D721Med (cell line): Measurements from ENCODE around the gene TMEM125.

Source experiments
- DNase-seq: peaks from one replicate; pipeline ENCODE4 v3.0.0; 2011; ENCODE audit warnings: low spot score; ENCODE audit not compliant: insufficient read length
- FAIRE-seq: peaks from 2 replicates; lab custom pipeline; 2011; peaks lifted over from hg19 to GRCh38; lab: Jason Lieb, UNC
- TF ChIP-seq, protein P1 (sequence below): IDR thresholded peaks from 2 replicates; pipeline ENCODE4 v1.5.1; 2012; ENCODE audit warnings: mild to moderate bottlenecking, control low read depth; ENCODE audit not compliant: insufficient read depth; ENCODE audit errors: missing control alignments

Gene TMEM125

DNA sequence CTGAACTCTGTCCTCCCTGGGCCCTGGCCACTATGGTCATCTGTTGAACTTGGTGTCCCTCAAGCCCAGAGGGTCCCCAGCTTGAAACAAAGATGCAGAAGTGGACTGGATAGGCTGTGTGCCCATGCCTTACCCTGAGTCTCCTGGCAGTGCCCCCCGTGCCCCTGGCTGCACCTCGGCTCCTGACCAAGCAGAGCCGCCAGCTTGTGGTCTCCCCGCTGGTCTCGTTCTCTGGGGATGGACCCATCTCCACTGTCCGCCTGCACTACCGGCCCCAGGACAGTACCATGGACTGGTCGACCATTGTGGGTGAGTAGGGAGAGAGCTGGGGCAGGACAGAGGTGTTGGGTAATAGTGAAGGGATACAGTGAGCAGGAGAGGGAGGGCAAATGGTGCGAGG, 41.7 kb downstream of the TMEM125 start:
- no peak for DNase-seq
- no peak for FAIRE-seq
- TF ChIP-seq, protein P1, sequence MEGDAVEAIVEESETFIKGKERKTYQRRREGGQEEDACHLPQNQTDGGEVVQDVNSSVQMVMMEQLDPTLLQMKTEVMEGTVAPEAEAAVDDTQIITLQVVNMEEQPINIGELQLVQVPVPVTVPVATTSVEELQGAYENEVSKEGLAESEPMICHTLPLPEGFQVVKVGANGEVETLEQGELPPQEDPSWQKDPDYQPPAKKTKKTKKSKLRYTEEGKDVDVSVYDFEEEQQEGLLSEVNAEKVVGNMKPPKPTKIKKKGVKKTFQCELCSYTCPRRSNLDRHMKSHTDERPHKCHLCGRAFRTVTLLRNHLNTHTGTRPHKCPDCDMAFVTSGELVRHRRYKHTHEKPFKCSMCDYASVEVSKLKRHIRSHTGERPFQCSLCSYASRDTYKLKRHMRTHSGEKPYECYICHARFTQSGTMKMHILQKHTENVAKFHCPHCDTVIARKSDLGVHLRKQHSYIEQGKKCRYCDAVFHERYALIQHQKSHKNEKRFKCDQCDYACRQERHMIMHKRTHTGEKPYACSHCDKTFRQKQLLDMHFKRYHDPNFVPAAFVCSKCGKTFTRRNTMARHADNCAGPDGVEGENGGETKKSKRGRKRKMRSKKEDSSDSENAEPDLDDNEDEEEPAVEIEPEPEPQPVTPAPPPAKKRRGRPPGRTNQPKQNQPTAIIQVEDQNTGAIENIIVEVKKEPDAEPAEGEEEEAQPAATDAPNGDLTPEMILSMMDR: no peak

DNA sequence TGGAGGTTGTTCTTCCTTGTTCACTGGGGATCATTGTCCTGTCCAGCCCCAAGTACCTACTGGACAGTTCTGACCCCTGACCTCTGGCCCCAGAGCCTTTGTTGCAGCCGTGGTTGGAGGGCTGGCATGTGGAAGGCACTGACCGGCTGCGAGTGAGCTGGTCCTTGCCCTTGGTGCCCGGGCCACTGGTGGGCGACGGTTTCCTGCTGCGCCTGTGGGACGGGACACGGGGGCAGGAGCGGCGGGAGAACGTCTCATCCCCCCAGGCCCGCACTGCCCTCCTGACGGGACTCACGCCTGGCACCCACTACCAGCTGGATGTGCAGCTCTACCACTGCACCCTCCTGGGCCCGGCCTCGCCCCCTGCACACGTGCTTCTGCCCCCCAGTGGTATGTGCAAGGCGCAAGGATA, 42.4 kb downstream of the TMEM125 start:
- TF ChIP-seq, protein P1: no peak
- no peak for FAIRE-seq

DNA sequence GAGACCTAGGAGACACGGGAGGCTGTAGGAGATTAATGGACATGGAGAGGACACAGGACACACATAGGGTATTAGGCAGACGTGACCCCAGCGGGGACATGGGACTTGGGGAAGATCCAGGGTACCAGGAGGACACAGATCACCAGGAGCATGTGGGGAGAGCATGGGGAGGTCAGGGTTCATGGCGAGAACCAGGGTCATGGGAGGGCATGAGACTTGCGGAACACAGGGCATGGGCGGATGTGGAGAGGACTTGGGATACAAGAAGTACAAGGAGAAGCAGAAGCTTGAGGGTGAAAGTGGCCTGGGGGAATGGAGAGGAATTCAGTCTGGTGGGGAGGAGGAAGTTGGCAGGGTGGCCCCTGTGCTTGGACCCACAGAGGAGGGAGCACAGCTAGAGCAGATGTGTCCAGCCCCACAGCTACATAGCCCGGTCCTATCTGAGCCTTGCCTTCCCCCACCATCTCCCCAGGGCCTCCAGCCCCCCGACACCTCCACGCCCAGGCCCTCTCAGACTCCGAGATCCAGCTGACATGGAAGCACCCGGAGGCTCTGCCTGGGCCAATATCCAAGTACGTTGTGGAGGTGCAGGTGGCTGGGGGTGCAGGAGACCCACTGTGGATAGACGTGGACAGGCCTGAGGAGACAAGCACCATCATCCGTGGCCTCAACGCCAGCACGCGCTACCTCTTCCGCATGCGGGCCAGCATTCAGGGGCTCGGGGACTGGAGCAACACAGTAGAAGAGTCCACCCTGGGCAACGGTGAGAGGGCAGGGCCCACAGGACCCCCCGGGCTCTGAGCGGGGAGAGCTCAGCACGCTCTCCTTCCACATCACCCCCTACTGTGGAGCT, 43.1 kb downstream of the TMEM125 start:
- DNase-seq: no peak
- TF ChIP-seq, protein P1: no peak
- FAIRE-seq: no peak

More for the DNA sequence above, 42.4 kb downstream of the TMEM125 start:
- DNase-seq: no peak

DNA sequence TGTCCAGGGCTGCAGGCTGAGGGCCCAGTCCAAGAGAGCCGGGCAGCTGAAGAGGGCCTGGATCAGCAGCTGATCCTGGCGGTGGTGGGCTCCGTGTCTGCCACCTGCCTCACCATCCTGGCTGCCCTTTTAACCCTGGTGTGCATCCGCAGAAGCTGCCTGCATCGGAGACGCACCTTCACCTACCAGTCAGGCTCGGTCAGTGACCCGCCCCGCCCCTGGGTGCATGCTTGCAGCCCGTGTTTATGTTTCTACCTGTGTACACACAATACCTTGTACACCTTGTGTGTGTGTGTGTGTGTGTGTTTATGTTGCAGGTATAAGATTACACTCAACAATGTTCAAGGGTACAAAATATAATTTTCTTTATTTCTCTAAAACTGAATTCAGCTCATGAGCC, 44.0 kb downstream of the TMEM125 start:
- TF ChIP-seq, protein P1: no peak
- no peak for FAIRE-seq
- DNase-seq: no peak

DNA sequence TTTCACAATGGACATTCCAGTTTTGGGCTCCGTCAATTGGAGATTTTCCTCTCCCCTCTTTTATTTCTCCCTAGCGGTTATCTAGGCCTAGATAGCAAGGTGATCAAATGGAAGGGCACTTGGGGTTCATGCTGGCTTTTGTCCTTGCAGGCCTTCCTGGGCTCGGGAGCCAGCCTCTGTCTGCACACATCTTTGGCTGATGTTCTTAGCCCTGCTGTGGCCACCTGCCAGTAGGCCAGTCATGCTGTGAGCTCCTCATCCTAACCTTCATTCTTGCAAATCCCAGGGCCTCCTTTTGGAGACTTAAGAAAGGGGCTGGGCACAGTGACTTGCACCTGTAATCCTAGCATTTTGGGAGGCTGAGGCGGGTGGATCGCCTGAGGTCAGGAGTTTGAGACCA, 44.5 kb downstream of the TMEM125 start:
- TF ChIP-seq, protein P1: no peak
- DNase-seq (no peak), FAIRE-seq (no peak)

DNA sequence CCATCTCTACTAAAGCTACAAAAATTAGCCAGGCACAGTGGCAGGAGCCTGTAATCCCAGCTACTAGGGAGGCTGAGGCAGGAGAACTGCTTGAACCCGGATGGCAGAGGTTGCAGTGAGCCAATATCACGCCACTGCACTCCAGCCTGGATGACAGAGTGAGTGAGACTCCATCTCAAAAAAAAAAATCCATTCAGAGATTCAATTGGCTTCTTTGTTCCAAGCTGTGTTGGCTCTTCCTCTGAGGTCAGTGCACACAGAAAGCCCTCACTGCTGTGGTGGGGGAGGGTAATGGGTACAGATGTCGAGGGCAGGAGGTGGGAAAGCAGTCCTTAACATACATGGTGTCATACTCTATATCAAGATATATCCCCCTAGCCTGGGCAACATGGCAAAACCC, 45.7 kb downstream of the TMEM125 start:
- no peak for DNase-seq
- no peak for FAIRE-seq
- TF ChIP-seq, protein P1: no peak
